CD4-positive, alpha-beta T cell treated with Interleukin-4 for 1 hour (primary cell): ENCODE data around the gene PPIL6.
"Not testable (repeated sequence)": the region's sequence is repeated elsewhere in the genome, so short reads cannot be mapped to it uniquely, and the experiment has no call there.

ENCODE experiments used
- DNase-seq, 2 donors: peaks; one replicate each; pipeline ENCODE4 v3.0.0-alpha.2; 2020 to 2022

The PPIL6 gene

GRCh38 chr6:109466212-109466923 lies 25.9 kb upstream of the PPIL6 start:
- DNase-seq, result no peak

GRCh38 chr6:109465772-109466171 lies 25.3 kb upstream of the PPIL6 start:
- no peak for DNase-seq

GRCh38 chr6:109461733-109462526 lies 21.5 kb upstream of the PPIL6 start:
- DNase-seq, result no peak

DNA sequence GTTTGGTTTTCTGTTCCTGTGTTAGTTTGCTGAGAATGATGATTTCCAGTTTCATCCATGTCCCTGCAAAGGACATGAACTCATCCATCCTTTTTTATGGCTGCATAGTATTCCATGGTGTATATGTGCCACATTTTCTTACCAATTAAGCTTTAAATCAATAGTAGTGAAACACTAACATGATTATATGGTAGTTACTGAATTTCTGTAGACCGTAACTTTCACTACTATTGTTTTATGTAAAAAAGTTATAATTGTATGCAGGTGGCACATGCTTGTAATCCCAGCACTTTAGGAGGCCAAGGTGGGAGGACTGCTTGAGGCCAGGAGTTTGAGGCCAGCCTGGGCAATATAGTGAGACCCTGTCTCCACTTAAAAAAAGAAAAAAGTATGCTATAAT lies 20.8 kb upstream of the PPIL6 start:
- DNase-seq, result not testable (repeated sequence)

- DNase-seq, result no peak
These were observed 19.9 kb upstream of the PPIL6 start for GRCh38 chr6:109460161-109460829.

DNA sequence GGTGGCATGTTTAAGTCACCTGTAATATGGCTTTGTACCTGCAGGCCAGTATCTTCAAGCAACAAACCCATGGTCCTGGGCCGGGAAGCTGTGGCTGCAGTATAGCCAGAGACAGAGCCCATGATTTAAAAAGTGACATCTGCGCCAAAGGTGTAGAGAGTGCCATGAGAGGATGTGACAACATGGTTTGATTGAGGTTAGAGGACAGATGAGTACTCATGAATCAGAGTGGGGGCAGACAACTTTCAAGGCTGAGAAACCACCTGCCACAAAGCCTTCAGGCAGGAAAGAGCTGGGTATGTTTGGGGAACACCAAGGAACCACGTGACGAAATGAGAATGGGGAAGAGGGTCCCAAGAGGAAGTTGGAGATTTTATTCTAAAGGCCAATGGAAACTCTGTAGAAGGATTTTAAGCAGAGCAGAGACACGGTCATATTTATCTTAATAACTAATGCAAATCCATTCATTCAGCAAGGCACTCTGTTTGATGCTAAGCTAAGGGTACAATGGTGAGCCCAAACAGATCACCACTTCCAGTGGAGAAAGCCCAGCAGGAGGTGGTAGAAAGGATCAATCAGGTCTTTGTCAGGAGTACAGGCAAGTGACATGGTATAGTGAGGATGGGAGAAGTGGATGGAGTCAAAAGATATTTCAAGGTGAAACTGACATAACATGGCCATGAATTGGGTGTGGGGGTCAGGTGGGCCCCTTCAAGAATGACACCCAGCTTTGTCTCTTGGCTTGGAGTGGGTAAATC lies 18.5 kb upstream of the PPIL6 start:
- DNase-seq, result peak; percentile 62 to 63

DNA sequence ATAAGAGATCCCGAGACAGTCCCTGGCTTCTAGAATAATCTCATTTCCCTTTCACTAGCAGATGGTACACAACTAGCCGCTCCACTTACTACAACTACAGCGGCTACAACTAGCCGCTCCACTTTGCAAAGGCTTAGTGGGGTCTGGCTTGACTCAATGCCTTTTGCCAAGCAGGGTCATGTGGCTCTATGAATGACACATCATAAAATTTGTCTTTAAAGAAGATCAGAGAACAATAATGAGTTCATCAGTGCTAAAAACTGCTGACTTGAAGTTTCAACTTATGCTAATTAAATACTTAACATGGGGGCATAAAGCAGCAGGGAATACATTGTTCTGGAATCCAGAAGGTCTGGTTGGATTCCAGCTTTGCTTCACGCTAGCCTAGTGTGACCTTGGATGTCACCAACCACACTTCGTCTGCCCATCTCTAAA lies 17.2 kb upstream of the PPIL6 start:
- no peak for DNase-seq

- no peak for DNase-seq
These were observed 16.5 kb upstream of the PPIL6 start for GRCh38 chr6:109456710-109457561.

DNA sequence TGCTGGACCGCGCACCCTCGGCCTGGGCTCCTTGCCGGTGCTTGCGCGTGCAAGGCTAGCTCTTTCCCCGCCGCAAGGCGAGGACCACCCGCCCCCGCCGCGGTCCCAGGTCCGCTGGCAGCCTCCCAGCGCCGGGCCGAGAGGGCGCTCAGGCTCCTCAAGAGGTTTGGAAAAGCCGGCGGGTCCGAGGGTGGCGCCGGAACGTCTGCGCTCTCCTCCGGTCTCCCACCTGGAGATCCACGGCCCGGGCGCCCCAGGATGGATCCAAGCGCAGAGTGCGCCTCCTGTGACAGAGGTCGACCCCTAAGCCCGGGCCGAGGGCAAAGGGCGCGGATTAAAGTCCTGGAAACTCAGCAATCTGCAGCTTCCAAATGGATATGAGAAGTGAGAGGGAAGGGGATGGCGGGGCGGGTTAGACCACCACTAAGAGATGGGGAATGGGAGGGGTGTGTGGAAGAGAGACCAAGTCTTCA lies 15.7 kb upstream of the PPIL6 start:
- no peak for DNase-seq

- peak; percentile 81 to 87 for DNase-seq
These were observed 15.1 kb upstream of the PPIL6 start, which contains the start of gene MICAL1 for GRCh38 chr6:109455437-109456110. Gene MICAL1 (minus strand): TSS chr6:109455772. CDS start chr6:109454196, 1,576 bp downstream.

DNA sequence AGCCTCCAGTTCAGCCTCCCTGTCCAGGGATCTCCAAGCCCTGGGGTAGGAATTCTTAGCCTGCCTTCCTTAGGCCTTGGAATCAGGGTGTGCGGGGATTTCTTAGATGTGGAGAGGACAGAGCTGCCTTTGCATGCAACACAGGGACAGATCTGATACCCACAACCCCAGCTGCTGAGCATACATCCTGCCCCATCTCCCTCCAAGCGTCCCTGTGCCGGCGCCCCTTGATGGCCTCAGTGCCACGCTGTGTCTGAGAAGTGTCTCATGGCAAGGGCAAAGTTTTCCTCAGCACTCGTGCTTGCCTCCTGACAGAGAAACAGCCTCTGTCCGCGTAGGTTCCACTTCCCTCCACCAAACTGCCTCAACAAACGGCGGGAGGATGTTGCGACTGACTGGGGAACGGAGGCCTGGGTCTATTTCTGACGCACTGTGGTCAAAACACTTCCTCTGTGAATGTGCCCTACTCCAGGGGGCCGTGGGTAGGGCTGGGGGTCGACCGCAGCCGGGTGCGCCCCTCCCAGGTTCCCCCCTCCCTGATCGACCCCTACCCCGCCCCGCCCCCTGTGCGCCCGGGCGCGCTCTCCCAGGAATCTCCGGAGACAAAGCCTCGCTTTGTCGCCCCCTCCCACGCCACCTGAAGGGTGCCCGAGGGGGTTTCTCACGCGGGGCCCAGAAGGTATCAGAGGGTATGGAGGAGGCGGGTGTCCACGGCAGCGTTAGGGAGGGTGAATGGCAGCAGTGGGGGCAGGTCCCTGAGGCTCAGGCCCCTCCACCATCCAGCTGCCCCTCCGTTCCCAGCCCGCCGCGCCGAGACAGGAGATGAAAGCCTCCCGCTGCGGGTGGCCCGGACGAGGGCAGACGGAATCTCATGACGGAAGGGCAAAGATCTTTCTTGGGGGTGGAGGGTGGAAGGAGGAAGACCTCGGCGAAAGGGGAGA lies 14.3 kb upstream of the PPIL6 start:
- DNase-seq, result peak; percentile 77 to 88

DNA sequence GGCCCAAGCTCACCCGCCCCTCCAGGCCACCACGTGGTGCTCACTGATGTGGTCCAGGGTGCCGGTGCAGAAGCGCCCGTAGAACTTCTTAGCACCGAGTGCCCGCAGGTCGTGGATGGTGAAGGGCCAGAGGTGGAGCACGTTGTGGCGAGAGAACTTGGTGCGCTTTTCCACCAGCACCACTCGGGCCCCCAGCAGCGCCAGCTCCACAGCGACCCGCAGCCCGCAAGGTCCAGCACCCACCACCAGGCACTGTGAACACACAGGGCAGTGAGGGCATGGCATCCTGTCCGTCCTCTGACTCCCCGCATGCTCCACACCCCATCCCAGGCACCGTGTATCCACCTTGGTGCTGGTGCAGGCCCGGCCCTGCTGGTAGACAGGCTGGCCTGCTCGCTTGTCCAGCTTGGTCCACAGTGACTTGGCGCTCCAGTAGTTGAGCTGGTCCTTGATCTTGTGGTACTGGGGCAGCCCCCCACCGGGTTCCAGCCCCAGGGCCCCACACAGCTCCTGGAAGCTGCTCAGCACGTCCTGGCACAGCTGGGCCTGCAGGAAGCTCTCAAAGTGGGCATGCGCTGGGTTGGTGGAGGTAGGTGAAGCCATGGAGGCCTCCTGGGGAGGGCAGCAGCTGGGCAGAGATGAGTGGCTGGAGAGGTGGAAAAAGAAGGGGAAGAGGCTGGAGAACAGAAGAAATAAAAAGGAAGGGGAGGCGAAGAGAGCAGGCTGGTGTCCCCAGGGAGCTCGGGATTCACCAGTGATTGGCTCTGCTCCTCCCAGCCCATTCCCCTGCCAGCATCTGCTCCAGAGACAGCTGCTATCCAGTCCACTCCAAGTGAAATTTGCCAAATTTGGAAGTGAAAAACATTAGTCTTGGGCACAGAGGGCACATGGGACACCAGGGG lies 13.4 kb upstream of the PPIL6 start:
- DNase-seq, result no peak

GRCh38 chr6:109453156-109453555 lies 12.7 kb upstream of the PPIL6 start:
- DNase-seq, result no peak

DNA sequence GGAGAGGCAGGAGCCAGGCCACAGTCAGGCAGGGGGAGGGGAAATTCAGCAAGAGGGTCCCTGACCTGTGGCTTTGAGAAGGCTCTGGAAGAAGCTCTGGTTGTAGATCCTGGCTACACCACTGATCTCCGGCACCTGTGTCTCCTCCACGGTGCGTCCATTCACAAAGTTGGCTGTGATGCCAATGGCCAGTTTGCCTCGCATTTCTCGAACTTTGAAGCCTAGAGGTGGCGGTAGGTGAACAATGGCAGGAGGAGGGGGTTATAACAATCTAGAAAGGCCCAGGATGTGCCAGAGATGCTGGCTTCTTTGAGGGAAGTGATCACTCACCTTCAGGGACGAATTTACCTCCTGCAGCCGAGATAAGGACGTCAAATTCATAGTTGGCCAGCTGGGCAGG lies 11.8 kb upstream of the PPIL6 start:
- DNase-seq, result no peak

DNA sequence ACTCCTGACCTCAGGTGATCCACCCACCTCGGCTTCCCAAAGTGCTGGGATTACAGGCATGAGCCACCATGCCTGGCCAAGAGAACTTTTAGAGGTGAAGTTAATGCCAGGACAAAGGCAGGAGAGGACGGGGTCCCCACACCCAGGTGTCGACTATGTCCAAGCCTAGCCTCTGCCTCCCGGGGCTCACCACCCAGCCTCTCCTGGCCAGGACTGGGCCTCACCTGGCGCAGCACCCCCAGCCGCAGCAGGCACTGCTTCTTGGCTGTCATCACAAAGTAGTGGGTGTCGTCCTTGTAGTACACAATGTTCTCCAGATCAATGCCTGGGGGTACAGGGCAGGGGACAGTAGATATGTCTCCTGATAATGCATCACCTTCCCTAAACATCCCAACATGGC lies 10.9 kb upstream of the PPIL6 start:
- DNase-seq, result no peak

DNA sequence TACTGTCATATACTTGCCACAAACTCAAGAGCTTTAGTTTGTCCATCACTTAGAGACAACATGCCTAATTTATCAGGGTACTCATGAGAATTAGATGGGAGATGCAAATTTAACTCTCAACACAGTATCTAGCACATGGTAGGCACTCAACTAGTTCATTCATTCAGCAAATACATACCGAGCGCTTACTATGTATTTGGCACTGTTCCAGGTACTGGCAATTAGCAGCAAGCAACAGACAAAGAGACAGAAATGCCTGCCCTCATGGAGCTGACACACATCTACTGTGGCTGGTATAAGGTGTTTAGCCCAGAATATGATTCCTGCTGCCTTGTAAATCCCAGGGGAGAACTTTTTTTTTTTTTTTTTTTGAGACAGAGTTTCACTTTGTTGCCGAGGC lies 10.4 kb upstream of the PPIL6 start:
- DNase-seq, result no peak

- DNase-seq, result peak; percentile 34 to 48
These were observed 9.6 kb upstream of the PPIL6 start for GRCh38 chr6:109449795-109450673.
